Measurements from ENCODE around the gene GRIP1.

DNA sequence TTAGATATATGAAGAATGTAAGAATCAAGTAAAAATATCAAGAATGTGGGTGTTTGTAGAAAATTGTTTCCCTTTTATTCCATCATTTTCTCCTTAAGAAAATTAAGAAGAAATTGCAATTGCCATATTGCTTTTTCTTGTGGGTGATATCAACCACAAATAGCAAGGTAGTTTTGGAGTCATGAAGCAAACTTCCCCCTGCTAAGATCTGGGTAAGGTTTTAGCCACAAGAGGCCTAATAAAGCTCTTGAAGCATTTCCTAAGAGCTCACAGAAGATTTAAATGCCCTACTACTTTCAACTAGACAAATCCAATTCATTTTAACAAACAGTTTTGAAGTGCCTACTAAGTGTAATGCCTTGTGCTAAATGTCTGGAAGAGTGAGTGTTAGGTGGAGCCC, 2.6 kb downstream of the GRIP1 start:
- TF ChIP-seq CTCF (IDR thresholded peaks at IDR 0.05; ENCODE audit: low read depth, low read length) (no peak), POLR2A (IDR thresholded peaks at IDR 0.05; ENCODE audit: extremely low read depth, insufficient read length) (no peak), MYC (IDR thresholded peaks at IDR 0.05; ENCODE audit: low read depth, low read length) (no peak)

Measured in NB4 (cell line).